PC-3 (cell line): Measurements from ENCODE around the gene RHOB. TPM values are rescaled to one million over a fixed set of nuclear protein-coding genes. Genes with fewer than 3 reads are reported as not detected.

Source experiments
- ATAC-seq: fragments of 200-7000 bp; cut with Tn5 transposase; 2 replicates; pipeline ENCODE4 v1.9.1; 2020; ENCODE audit warnings: mild to moderate bottlenecking, moderate library complexity
- BruUV-seq: library from RNA; stranded (reverse); fragments of 400-500 nt; replicated peaks from 2 replicates; lab custom pipeline; 2021; lab: Mats Ljungman, UMichigan
- CTCF ChIA-PET: fragments of 300-600 bp; sonication (Branson Sonifier 250); formaldehyde crosslinking; loops from one replicate; lab custom pipeline; 2022; ENCODE audit warnings: antibody characterized with exemption; lab: Charles Lee
- POLR2A ChIA-PET: fragments of 300-600 bp; sonication (Branson Sonifier 250); formaldehyde crosslinking; loops from one replicate; lab custom pipeline; 2022; ENCODE audit warnings: antibody characterized with exemption; ENCODE audit not compliant: unreplicated experiment; lab: Charles Lee
- DNase-seq: peaks from one replicate; pipeline ENCODE4 v3.0.0-alpha.2; 2015
- H2AFZ ChIP-seq: fragments of 300-600 bp; sonication (generic); 2 replicates; pipeline ENCODE4 v1.6.0; 2016; ENCODE audit warnings: antibody characterized with exemption, low read length
- H3F3A ChIP-seq: fragments of 300-600 bp; sonication (generic); one replicate; pipeline ENCODE4 v1.6.0; 2017; ENCODE audit warnings: antibody characterized with exemption, low read length, control low read depth, mild to moderate bottlenecking; ENCODE audit not compliant: unreplicated experiment
- H3K27ac ChIP-seq: fragments of 300-600 bp; sonication (generic); 2 replicates; pipeline ENCODE4 v1.5.1; 2016; ENCODE audit warnings: mild to moderate bottlenecking, low read length
- H3K27me3 ChIP-seq: fragments of 300-600 bp; sonication (generic); 2 replicates; pipeline ENCODE4 v1.6.1; 2016; ENCODE audit warnings: low read length, mixed read lengths
- H3K36me3 ChIP-seq: fragments of 300-600 bp; sonication (generic); 2 replicates; pipeline ENCODE4 v1.6.1; 2016; ENCODE audit warnings: low read depth, mixed run types, low read length, mixed read lengths
- H3K4me1 ChIP-seq: fragments of 300-600 bp; sonication (generic); 2 replicates; pipeline ENCODE4 v1.5.1; 2016; ENCODE audit warnings: low read length; ENCODE audit not compliant: insufficient read depth
- H3K4me2 ChIP-seq: fragments of 300-600 bp; sonication (generic); 2 replicates; pipeline ENCODE4 v1.6.0; 2016; ENCODE audit warnings: low read length
- H3K4me3 ChIP-seq: fragments of 300-600 bp; sonication (generic); 2 replicates; pipeline ENCODE4 v1.5.1; 2016; ENCODE audit warnings: mild to moderate bottlenecking, low read length, mixed read lengths
- H3K79me2 ChIP-seq: fragments of 300-600 bp; sonication (generic); 2 replicates; pipeline ENCODE4 v1.6.1; 2017; ENCODE audit warnings: low read length, mixed read lengths
- H3K9ac ChIP-seq: fragments of 300-600 bp; sonication (generic); 2 replicates; pipeline ENCODE4 v1.6.0; 2016; ENCODE audit warnings: mild to moderate bottlenecking, low read length
- H3K9me2 ChIP-seq: fragments of 300-600 bp; sonication (generic); replicated peaks from 2 replicates; pipeline ENCODE4 v1.6.1; 2016; ENCODE audit warnings: mixed run types, low read length, mixed read lengths
- H3K9me3 ChIP-seq: fragments of 300-600 bp; sonication (generic); 2 replicates; pipeline ENCODE4 v1.6.1; 2016; ENCODE audit warnings: low read length, mixed read lengths
- H4K20me1 ChIP-seq: fragments of 300-600 bp; sonication (generic); 2 replicates; pipeline ENCODE4 v1.6.1; 2016; ENCODE audit warnings: low read length, mixed read lengths
- CTCF ChIP-seq: fragments of 300-600 bp; sonication (generic); conservative IDR thresholded peaks from 2 replicates; pipeline ENCODE4 v1.5.1; 2017; ENCODE audit warnings: antibody characterized with exemption, low read depth, mild to moderate bottlenecking, low read length
- EZH2 ChIP-seq: fragments of 300-600 bp; sonication (generic); IDR thresholded peaks from one replicate; pipeline ENCODE4 v1.6.1; 2017; ENCODE audit warnings: antibody characterized with exemption, mild to moderate bottlenecking, low read length; ENCODE audit not compliant: unreplicated experiment
- EZH2phosphoT487 ChIP-seq: fragments of 300-600 bp; sonication (generic); IDR thresholded peaks from 2 replicates; pipeline ENCODE4 v1.6.1; 2018; ENCODE audit warnings: mild to moderate bottlenecking, antibody characterized with exemption, low read length, borderline replicate concordance
- intact Hi-C: fragments of 100-400 bp; cut with micrococcal nuclease; formaldehyde crosslinking; loops from 2 replicates; pipeline ENCODE4 v1.9.0; 2023
- total RNA-seq: library from RNA; depleted of rRNA; stranded (reverse); fragments of >200 nt; gene quantifications from 2 replicates; pipeline ENCODE4 v1.2.3, GENCODE V29; 2014

Gene RHOB
- total RNA-seq, 1 experiment from 2014 or later = 88.5 TPM

GRCh38 chr2:20422402-20423271 lies 24.2 kb upstream of the RHOB start:
- ChIA-PET CTCF (interaction anchor here (0.7 to 1.3 kb wide), 2 partner anchors 11 to 17 kb away, joined by 4 to 14 read pairs; no protein-coding TSS in a partner anchor), POLR2A (interaction anchor here (0.6 kb wide), 1 partner anchor 12 kb away, joined by 3 read pairs; no protein-coding TSS in a partner anchor)
- Histone ChIP-seq H2AFZ (peak overlapping the region; percentile 49; the same call in 1 of the 2 replicates), H3K4me1 (peaks cover 30% of the 10 kb centered on the region), H3K9me3 (no peaks in the 10 kb centered on the region), H3K79me2 (no peaks in the 10 kb centered on the region), H3K27me3 (no peaks in the 10 kb centered on the region), H3K9me2 (no peaks in the 10 kb centered on the region), H3K4me3 (no peak overlapping the region), H3K9ac (no peak overlapping the region), H3F3A (no peaks in the 10 kb centered on the region), H3K27ac (0 out of 2 replicates have a peak overlapping the region, but pooled peaks have one; percentile 16), H3K36me3 (no peaks in the 10 kb centered on the region), H3K4me2 (peak overlapping the region; percentile 51), H4K20me1 (no peaks in the 10 kb centered on the region)
- no TSS peak for BruUV-seq
- intact Hi-C loops = no loop called here
- TF ChIP-seq CTCF (0 out of 2 replicates have a peak, but pooled peaks have one; percentile 23), EZH2phosphoT487 (no peak)
- ATAC-seq (no peak), DNase-seq (no peak)

- Histone ChIP-seq H3K4me1 (peaks cover 30% of the 10 kb centered on the region), H2AFZ (no peak overlapping the region), H4K20me1 (no peaks in the 10 kb centered on the region), H3K9me2 (no peaks in the 10 kb centered on the region), H3K9me3 (no peaks in the 10 kb centered on the region), H3K4me2 (no peak overlapping the region), H3F3A (no peaks in the 10 kb centered on the region), H3K36me3 (no peaks in the 10 kb centered on the region), H3K79me2 (no peaks in the 10 kb centered on the region), H3K27ac (no peak overlapping the region), H3K4me3 (no peak overlapping the region), H3K9ac (no peak overlapping the region), H3K27me3 (no peaks in the 10 kb centered on the region)
- CTCF ChIA-PET = no interaction called here
- BruUV-seq = no TSS peak
- intact Hi-C loops = no loop called here
- POLR2A ChIA-PET = interaction anchor here (0.6 kb wide), 1 partner anchor 1086 kb away, joined by 5 read pairs; no protein-coding TSS in a partner anchor
- TF ChIP-seq EZH2 (no peak), EZH2phosphoT487 (no peak), CTCF (no peak)
- no peak for DNase-seq
- ATAC-seq = no peak
Observed at GRCh38 chr2:20423359-20423758, 23.5 kb upstream of the RHOB start.
